Activated T-cell treated with anti-CD3 and anti-CD28 coated beads for 24 hours (primary cell): ENCODE results near the gene GDPD5.
A peak's percentile ranks its signal among the peaks of the same experiment; 100 is the strongest.
"Not testable (repeated sequence)": the region's sequence is repeated elsewhere in the genome, so short reads cannot be mapped to it uniquely, and the experiment has no call there.

Experiments used
- DNase-seq: peaks from one replicate; pipeline ENCODE4 v3.0.0-alpha.2; 2020; ENCODE audit warnings: low read depth

The GDPD5 gene

GRCh38 chr11:75429902-75430713, 95.6 kb downstream of the GDPD5 start:
- DNase-seq: peak; percentile 43

- no peak for DNase-seq
Measured at GRCh38 chr11:75429641-75429901, 96.2 kb downstream of the GDPD5 start.

DNA sequence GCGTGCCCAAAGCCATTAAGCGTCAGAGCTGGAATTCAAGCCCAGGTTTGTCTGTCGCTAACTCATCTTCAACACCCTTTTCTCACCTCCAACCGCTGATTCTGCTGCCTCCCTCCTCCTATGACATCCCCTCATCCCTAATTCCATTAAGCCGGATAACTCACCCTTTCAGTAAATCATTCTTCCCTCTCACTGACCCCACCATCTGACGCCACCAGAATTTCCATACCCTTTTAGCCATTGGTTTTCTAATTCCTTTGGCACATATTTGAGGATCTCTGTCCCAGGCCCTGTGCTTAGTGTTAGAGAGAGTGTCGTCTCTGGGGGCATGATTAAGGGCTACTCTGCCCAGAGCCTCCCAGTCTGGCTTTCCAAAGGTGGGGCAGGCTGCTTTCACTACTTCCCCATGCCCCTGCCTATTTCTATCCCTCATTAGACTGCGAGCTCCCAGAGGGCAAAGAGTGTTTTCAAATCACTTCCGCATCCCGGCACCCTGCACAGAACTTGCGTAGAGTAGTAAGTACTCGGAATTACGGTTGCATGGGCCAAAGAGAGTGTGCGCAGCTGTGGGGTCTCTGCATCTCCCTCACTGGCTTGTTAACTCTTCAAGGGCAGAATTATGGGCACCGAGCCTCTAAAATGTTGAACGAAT, 96.6 kb downstream of the GDPD5 start:
- DNase-seq: no peak

- DNase-seq: peak; percentile 66
Measured at GRCh38 chr11:75428281-75428724, 97.4 kb downstream of the GDPD5 start.

- no peak for DNase-seq
Measured at GRCh38 chr11:75427181-75427580, 98.6 kb downstream of the GDPD5 start.

- no peak for DNase-seq
Measured at GRCh38 chr11:75426720-75427086, 99.0 kb downstream of the GDPD5 start.

- no peak for DNase-seq
Measured at GRCh38 chr11:75425422-75425821, 100.3 kb downstream of the GDPD5 start.

- no peak for DNase-seq
Measured at GRCh38 chr11:75424396-75424795, 101.3 kb downstream of the GDPD5 start.

DNA sequence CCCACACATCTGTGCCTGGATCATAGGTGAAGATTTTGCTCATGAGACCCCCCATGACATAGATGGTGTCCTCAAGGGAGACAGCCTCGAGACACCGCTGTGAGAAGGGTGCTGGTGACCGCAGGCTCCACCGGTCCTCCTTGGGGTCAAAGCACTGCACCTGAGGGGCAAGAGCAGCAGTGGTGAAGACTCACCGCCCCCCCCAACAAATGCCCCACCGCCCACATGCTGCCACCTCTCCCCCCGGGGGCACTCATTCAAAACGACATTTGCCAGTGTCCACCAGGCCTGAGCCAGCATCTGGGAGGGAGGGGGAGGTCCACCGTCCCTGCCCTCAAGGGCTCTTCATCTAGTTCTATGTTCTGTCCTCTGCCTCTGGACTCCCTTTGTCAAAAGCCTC, 102.0 kb downstream of the GDPD5 start:
- DNase-seq: no peak

GRCh38 chr11:75422248-75423231, 103.2 kb downstream of the GDPD5 start:
- DNase-seq: no peak

DNA sequence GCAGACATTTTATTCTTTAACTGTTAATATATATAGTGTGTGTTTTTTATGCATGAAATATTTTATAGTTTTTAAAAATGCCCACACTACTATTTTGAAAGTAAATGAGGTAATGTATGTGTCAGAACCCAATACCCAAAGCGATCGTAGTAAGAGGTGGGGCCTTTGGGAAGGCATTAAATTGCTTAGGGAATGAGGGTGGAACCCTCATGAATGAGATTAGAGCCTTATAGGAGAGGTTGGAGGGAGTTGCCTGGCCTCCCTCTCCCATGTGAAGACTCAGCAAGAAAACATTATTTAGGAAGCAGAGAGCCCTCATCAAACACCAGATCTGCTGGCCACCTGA, 103.9 kb downstream of the GDPD5 start:
- no peak for DNase-seq

DNA sequence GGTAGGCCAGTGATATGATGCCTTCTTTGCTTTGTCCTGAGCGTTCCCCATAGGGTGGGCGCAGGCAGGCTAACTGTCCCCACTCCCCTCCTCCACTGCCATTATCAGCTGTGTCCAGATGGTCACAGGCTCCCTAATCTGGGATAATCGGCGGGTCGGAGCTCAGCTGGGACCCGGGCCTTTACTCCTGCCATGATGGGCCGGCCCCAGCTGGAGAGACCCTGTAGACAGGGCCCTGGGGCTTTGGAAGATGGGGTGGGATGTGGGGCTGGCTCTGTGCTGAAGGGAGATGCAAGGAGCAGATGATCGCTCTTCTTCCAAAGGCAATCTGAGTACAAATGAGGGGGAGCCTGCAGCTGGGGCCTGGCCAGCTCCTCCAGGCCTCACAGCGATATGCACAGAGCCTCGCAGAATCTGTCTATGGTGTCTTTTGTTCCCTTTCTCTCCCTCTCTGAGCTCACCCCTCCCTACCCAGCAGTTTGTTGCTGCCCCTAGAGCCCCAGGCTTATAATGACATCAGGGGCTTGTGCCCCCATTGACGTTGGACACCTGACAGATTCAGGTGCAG, 104.6 kb downstream of the GDPD5 start:
- no peak for DNase-seq

DNA sequence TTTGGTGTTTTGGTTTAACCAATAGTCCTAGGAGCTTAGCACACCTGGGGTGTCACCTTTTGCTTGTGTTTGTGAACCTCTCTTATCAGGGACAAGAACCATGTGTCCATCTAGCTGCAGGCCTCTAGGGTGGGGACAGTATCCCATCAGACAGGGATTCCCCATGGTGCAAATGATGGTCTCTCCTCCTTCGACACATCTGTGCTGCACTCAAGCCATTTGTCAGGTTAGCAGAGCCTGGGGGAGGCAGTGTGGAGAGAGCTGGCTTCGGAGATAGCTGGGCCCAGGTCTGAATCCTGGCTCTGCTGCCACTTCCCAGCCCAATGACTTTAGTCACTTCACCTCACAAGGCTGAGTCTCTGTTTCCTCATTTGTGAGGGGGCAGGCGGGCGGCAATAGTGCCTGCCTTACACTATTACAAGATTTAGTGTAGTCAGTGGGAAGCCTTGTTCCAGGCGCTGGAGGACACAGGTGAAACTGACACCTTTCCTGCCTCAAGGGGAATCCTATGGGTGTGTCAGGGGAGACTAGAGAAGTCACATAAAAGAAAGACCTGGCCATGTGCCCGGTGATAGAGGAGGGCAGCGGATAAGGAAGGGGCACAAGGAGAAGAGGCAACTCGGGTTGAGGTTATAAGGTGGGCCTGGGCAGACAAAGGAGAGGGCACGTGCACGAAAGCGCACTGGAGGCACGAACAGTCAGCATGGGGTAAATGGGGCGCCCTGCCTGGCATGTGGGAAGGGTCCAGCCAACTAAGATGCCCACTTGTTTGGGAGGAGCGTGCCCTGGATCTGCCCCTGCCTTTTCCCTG, 105.3 kb downstream of the GDPD5 start:
- DNase-seq: no peak

GRCh38 chr11:75413864-75414263, 111.9 kb downstream of the GDPD5 start:
- no peak for DNase-seq

DNA sequence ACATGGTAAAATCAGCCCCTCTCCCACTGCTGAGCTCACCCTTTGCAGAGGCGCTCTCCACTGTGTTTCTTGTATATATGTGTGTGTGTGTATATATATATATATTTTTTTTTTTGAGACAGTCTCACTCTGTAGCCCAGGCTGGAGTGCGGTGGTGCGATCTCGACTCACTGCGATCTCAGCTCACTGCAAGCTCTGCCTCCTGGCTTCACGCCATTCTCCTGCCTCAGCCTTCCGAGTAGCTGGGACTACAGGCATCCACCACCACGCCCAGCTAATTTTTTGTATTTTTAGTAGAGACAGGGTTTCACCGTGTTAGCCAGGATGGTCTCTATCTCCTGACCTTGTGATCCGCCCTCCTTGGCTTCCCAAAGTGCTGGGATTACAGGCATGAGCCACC, 112.6 kb downstream of the GDPD5 start:
- DNase-seq: not testable (repeated sequence)

GRCh38 chr11:75409971-75410370, 115.8 kb downstream of the GDPD5 start:
- DNase-seq: not testable (repeated sequence)

DNA sequence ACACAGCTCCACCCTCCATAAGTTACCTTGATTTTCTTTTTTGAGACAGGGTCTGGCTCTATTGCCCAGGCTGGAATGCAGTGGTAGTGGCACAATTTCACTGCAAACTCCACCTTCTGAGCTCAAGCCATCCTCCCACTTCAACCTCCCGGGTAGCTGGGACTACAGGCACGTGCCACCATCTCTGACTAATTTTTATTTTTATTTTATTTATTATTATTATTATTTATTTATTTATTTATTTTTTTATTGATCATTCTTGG, 116.9 kb downstream of the GDPD5 start:
- DNase-seq: no peak

- no peak for DNase-seq
Measured at GRCh38 chr11:75406338-75406777, 119.4 kb downstream of the GDPD5 start.

DNA sequence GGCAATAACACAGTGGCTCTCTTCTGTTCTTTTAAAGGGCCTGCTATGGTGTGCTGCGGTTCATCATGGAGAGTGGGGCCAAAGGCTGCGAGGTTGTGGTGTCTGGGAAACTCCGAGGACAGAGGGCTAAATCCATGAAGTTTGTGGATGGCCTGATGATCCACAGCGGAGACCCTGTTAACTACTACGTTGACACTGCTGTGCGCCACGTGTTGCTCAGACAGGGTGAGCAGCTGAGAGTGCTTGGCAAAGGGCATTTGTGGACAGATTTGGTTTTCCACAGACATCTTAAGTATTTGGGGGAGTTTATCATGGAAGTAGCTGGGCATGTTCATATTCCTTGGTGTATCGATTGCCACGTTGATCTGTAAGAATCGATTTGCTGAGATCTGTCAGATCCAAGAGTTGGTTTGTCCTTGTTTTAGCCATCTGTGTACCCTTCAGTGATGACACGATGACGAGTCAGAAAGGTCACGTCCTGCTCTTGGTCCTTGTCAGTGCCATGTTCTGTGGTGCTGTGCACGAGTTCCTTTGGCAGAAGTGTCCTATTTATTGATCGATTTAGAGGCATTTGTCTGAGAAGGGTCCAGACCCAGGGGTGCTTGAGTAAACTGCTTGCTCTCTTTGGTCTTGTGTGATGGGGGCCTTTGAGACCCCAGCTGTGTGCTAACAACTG, 121.6 kb downstream of the GDPD5 start:
- DNase-seq: no peak

DNA sequence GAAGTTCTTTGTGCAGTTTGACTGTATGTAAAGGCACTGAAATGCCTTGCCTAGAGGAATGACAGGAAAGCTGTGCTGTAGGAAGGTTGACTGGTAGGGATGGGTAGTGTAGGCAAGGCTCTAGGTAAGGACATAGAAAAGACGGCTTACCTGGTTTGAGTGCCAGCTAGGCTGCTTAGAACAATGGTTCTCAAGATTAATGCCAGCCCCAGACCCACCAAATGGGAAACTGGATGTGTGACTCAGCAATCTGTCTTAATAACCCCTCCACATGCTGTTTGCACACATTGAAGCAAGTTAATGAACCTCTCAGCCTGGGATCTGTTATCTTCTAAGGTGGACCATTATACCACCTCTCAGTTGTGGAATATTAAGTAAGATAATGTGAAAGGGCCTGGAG, 122.7 kb downstream of the GDPD5 start:
- DNase-seq: no peak
